ENCODE data around the gene HSDL1.

DNA sequence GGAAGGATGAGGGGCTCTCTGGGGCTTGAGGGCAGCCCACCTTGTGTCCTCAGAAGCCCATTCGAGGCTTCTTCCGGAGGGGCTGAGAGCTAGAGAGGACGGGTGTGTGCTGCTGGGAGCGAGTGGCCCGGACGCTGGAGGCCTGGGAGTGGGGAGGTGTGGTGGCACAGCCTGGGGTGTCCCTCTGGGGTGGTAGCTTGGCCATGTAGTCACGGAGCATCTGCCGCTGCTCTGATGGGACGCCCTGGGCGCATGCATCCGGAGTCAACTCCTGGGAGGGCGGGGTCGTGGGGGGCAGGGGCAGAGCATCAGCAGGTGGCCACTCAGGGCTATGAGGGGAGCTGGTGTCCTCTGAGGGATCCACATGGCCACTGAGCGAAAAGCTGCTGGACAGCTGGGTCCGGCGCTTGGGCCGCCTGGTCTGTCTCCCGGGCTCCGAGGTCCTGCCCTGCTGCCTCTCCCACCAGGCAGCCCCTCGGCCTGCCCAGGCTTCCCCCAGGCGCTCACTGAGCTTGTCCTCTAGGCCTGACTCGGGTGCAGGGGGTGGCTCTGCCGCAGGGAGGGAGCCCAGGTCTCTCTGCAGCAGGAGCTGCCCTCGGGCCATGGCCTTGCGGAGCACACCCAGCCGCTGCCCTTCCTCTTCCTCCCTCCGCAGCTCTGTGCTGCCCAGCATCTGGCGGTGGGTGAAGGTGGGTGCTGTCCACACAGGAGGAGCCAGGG is 34.1 kb upstream of the HSDL1 start:
- TF ChIP-seq RAD21 (conservative IDR thresholded peaks at IDR 0.05) (no peak), EP300 (conservative IDR thresholded peaks at IDR 0.05; ENCODE audit: poor library complexity, severe bottlenecking) (no peak), TAF1 (IDR thresholded peaks at IDR 0.05; ENCODE audit: low read depth) (no peak), MXI1 (conservative IDR thresholded peaks at IDR 0.05; ENCODE audit: poor library complexity, severe bottlenecking) (no peak), POLR2AphosphoS5 (IDR thresholded peaks at IDR 0.05) (no peak)
- TF ChIP-seq, protein P1, sequence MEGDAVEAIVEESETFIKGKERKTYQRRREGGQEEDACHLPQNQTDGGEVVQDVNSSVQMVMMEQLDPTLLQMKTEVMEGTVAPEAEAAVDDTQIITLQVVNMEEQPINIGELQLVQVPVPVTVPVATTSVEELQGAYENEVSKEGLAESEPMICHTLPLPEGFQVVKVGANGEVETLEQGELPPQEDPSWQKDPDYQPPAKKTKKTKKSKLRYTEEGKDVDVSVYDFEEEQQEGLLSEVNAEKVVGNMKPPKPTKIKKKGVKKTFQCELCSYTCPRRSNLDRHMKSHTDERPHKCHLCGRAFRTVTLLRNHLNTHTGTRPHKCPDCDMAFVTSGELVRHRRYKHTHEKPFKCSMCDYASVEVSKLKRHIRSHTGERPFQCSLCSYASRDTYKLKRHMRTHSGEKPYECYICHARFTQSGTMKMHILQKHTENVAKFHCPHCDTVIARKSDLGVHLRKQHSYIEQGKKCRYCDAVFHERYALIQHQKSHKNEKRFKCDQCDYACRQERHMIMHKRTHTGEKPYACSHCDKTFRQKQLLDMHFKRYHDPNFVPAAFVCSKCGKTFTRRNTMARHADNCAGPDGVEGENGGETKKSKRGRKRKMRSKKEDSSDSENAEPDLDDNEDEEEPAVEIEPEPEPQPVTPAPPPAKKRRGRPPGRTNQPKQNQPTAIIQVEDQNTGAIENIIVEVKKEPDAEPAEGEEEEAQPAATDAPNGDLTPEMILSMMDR (IDR thresholded peaks at IDR 0.05; ENCODE audit: poor library complexity, severe bottlenecking): no peak
- TF ChIP-seq, protein P2, sequence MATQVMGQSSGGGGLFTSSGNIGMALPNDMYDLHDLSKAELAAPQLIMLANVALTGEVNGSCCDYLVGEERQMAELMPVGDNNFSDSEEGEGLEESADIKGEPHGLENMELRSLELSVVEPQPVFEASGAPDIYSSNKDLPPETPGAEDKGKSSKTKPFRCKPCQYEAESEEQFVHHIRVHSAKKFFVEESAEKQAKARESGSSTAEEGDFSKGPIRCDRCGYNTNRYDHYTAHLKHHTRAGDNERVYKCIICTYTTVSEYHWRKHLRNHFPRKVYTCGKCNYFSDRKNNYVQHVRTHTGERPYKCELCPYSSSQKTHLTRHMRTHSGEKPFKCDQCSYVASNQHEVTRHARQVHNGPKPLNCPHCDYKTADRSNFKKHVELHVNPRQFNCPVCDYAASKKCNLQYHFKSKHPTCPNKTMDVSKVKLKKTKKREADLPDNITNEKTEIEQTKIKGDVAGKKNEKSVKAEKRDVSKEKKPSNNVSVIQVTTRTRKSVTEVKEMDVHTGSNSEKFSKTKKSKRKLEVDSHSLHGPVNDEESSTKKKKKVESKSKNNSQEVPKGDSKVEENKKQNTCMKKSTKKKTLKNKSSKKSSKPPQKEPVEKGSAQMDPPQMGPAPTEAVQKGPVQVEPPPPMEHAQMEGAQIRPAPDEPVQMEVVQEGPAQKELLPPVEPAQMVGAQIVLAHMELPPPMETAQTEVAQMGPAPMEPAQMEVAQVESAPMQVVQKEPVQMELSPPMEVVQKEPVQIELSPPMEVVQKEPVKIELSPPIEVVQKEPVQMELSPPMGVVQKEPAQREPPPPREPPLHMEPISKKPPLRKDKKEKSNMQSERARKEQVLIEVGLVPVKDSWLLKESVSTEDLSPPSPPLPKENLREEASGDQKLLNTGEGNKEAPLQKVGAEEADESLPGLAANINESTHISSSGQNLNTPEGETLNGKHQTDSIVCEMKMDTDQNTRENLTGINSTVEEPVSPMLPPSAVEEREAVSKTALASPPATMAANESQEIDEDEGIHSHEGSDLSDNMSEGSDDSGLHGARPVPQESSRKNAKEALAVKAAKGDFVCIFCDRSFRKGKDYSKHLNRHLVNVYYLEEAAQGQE (IDR thresholded peaks at IDR 0.05; ENCODE audit: borderline replicate concordance): no peak
